Peyer's patch (tissue), 4 donors: Measurements from ENCODE around the gene PATE1. TPM values are rescaled to one million over a fixed set of nuclear protein-coding genes. Genes with fewer than 3 reads are reported as not detected.
"Not testable (repeated sequence)": the region's sequence is repeated elsewhere in the genome, so short reads cannot be mapped to it uniquely, and the experiment has no call there.

Experiments used
- DNase-seq, 3 donors: peaks; one replicate each; pipeline ENCODE4 v3.0.0-alpha.2; 2017 to 2019
- H3K27ac ChIP-seq, 4 donors: fragments of 200-600 bp; sonication (generic); one replicate each; pipeline ENCODE4 v1.5.1; 2016 to 2019
- H3K27me3 ChIP-seq, 2 donors: fragments of 200-600 bp; sonication (generic); one replicate each; pipeline ENCODE4 v1.5.1; 2019
- H3K36me3 ChIP-seq, 3 donors: fragments of 200-600 bp; sonication (generic); one replicate each; pipeline ENCODE4 v1.5.1; 2016 to 2019
- H3K4me1 ChIP-seq, 4 donors: fragments of 200-600 bp; sonication (generic); one replicate each; pipeline ENCODE4 v1.5.1; 2016 to 2019
- H3K4me3 ChIP-seq, 4 donors: fragments of 200-600 bp; sonication (generic); 1 replicate in 3 of 4; 2 replicates in 1 of 4; pipeline ENCODE4 v1.5.1; 2016 to 2019; ENCODE audit warnings: mild to moderate bottlenecking in 1 of 4
- H3K9me3 ChIP-seq, 4 donors: fragments of 200-600 bp; sonication (generic); one replicate each; pipeline ENCODE4 v1.5.1; 2016 to 2019; ENCODE audit warnings: mild to moderate bottlenecking in 1 of 4
- CTCF ChIP-seq, 6 experiments: fragments of 450-650 bp in 4 of 6; fragments of 200-600 bp in 2 of 6; sonication (generic) in 1 of 6; IDR thresholded peaks; one replicate each; pipeline ENCODE4 v1.5.1; 2017 to 2019; ENCODE audit warnings: antibody characterized with exemption in 6 of 6, mild to moderate bottlenecking in 3 of 6, moderate library complexity in 1 of 6
- POLR2A ChIP-seq, 2 donors: fragments of 450-650 bp; IDR thresholded peaks; one replicate each; pipeline ENCODE4 v1.5.1; 2017; ENCODE audit warnings: antibody characterized with exemption in 2 of 2, mild to moderate bottlenecking in 2 of 2, moderate library complexity in 2 of 2
- total RNA-seq, 4 donors: library from RNA; depleted of rRNA; stranded (reverse); fragments of >200 nt; gene quantifications; one replicate each; pipeline ENCODE4 v1.1.0, GENCODE V29; 2016

Gene PATE1
- total RNA-seq = not detected

- DNase-seq = no peak
- no peak for TF ChIP-seq CTCF (IDR thresholded peaks at IDR 0.05)
- TF ChIP-seq POLR2A (IDR thresholded peaks at IDR 0.05) = no peak
- H3K4me3 ChIP-seq = no peak within 1 kb of the TSS
- H3K27ac ChIP-seq = no peak within 1 kb of the TSS
- H3K9me3 ChIP-seq = no peaks in the 10 kb centered on the region
- no peaks in the 10 kb centered on the region for H3K4me1 ChIP-seq
- H3K27me3 ChIP-seq = no peaks in the 10 kb centered on the region
- H3K36me3 ChIP-seq = no peaks in the 10 kb centered on the region
Measured at GRCh38 chr11:125745979-125746378, at the start of gene PATE1. TSS of gene PATE1 (plus strand) at chr11:125746279. CDS start at chr11:125746305, 26 bp downstream.

GRCh38 chr11:125701018-125701610, 45.0 kb upstream of the PATE1 start:
- no peak for TF ChIP-seq POLR2A (IDR thresholded peaks at IDR 0.05)
- H3K9me3 ChIP-seq = no peaks in the 10 kb centered on the region

GRCh38 chr11:125701858-125702621, 44.0 kb upstream of the PATE1 start:
- no peak overlapping the region for H3K4me3 ChIP-seq
- H3K4me1 ChIP-seq = no peaks in the 10 kb centered on the region
- H3K9me3 ChIP-seq = no peaks in the 10 kb centered on the region
- no peak overlapping the region for H3K27ac ChIP-seq
- no peak for TF ChIP-seq POLR2A (IDR thresholded peaks at IDR 0.05)
- no peak for TF ChIP-seq CTCF (IDR thresholded peaks at IDR 0.05)
- DNase-seq = no peak
- no peaks in the 10 kb centered on the region for H3K27me3 ChIP-seq
- no peaks in the 10 kb centered on the region for H3K36me3 ChIP-seq

More at GRCh38 chr11:125701018-125701610, 45.0 kb upstream of the PATE1 start:
- Histone ChIP-seq H3K27me3 (no peaks in the 10 kb centered on the region), H3K36me3 (no peaks in the 10 kb centered on the region), H3K4me3 (no peak overlapping the region), H3K4me1 (no peaks in the 10 kb centered on the region), H3K27ac (no peak overlapping the region)
- DNase-seq = no peak

- H3K27ac ChIP-seq, H3K4me3 ChIP-seq, DNase-seq, H3K9me3 ChIP-seq, H3K36me3 ChIP-seq, H3K27me3 ChIP-seq, H3K4me1 ChIP-seq: not testable (repeated sequence)
Measured at GRCh38 chr11:125704686-125705085, 41.4 kb upstream of the PATE1 start.

GRCh38 chr11:125720781-125721180, 25.3 kb upstream of the PATE1 start:
- H3K27ac ChIP-seq = no peak overlapping the region
- no peak for TF ChIP-seq CTCF (IDR thresholded peaks at IDR 0.05)
- no peak for TF ChIP-seq POLR2A (IDR thresholded peaks at IDR 0.05)
- DNase-seq = no peak

GRCh38 chr11:125724125-125724524, 22.0 kb upstream of the PATE1 start:
- DNase-seq = no peak

More at GRCh38 chr11:125720781-125721180, 25.3 kb upstream of the PATE1 start:
- Histone ChIP-seq H3K36me3 (no peaks in the 10 kb centered on the region), H3K4me1 (no peaks in the 10 kb centered on the region), H3K9me3 (no peaks in the 10 kb centered on the region), H3K4me3 (no peak overlapping the region), H3K27me3 (no peaks in the 10 kb centered on the region)

More at GRCh38 chr11:125724125-125724524, 22.0 kb upstream of the PATE1 start:
- H3K27me3 ChIP-seq = no peaks in the 10 kb centered on the region
- no peaks in the 10 kb centered on the region for H3K9me3 ChIP-seq
- no peaks in the 10 kb centered on the region for H3K4me1 ChIP-seq
- H3K36me3 ChIP-seq = no peaks in the 10 kb centered on the region
- TF ChIP-seq CTCF (IDR thresholded peaks at IDR 0.05) (no peak), POLR2A (IDR thresholded peaks at IDR 0.05) (no peak)
- no peak overlapping the region for H3K4me3 ChIP-seq
- no peak overlapping the region for H3K27ac ChIP-seq
